Omental fat pad (tissue), 4 donors: ENCODE data around the gene BMPER. TPM values are rescaled to one million over a fixed set of nuclear protein-coding genes. Genes with fewer than 3 reads are reported as not detected.

Source experiments
- ATAC-seq: fragments of 150-250 bp; one replicate; pipeline ENCODE4 v1.9.1; 2016; ENCODE audit warnings: mild to moderate bottlenecking, moderate library complexity; ENCODE audit not compliant: low FRiP score
- DNase-seq: peaks from one replicate; pipeline ENCODE4 v3.0.0-alpha.2; 2019; ENCODE audit warnings: low spot score
- total RNA-seq, 4 donors: library from RNA; depleted of rRNA; stranded (reverse); fragments of >200 nt; gene quantifications; one replicate each; pipeline ENCODE4 v1.1.0, GENCODE V29; 2016
- TF ChIP-seq, protein P1 (sequence below), 3 donors: fragments of 450-650 bp; IDR thresholded peaks; one replicate each; pipeline ENCODE4 v1.5.1; 2016 to 2017; ENCODE audit warnings: antibody characterized with exemption in 3 of 3, mild to moderate bottlenecking in 3 of 3, moderate library complexity in 2 of 3

The BMPER gene
- total RNA-seq, 4 donors from 2014 or later = 5.4 to 32.5 (median 16.6) TPM

DNA sequence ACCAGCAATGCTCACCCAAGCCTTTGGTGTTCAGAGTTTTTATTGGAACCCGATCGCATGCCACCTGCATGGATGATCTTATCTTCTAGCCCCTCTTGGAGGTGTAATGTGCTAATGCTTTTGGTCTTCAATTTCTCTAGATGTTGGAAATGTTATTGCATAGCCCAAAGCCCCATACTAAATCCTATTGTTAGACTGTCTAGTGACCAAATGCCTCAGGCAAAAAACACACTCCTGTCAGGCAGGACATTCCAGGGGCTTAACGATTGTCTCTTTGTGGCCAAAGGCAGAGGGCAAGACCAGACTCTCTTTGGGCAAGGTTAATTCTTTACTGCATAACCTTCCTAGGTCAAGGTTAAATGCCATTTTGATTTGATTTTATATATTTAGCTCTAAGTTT, 187.9 kb downstream of the BMPER start:
- DNase-seq = no peak
- no peak for ATAC-seq
- TF ChIP-seq, protein P1, sequence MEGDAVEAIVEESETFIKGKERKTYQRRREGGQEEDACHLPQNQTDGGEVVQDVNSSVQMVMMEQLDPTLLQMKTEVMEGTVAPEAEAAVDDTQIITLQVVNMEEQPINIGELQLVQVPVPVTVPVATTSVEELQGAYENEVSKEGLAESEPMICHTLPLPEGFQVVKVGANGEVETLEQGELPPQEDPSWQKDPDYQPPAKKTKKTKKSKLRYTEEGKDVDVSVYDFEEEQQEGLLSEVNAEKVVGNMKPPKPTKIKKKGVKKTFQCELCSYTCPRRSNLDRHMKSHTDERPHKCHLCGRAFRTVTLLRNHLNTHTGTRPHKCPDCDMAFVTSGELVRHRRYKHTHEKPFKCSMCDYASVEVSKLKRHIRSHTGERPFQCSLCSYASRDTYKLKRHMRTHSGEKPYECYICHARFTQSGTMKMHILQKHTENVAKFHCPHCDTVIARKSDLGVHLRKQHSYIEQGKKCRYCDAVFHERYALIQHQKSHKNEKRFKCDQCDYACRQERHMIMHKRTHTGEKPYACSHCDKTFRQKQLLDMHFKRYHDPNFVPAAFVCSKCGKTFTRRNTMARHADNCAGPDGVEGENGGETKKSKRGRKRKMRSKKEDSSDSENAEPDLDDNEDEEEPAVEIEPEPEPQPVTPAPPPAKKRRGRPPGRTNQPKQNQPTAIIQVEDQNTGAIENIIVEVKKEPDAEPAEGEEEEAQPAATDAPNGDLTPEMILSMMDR (IDR thresholded peaks at IDR 0.05) = no peak

DNA sequence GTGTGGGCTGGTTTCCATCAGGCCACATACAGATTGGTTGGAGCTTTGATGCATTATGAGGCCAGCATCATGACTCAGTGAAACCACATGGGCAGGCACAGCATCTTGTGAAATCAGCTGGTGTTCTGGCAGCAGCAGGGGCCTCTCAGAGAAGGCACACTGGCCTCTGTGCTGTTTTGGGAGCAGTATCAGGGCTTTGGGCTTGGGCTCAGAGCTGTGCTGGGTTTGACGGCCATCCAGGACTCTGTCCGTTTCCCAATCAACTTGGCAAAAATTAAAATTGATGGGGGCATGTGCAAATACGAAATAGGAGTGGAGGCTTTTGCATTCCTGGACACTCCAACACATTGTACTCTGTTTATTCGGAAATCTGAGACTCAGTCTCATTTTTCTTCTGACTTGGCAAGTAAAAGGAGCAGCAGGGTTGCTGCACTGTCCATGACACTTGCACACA, 190.9 kb downstream of the BMPER start:
- TF ChIP-seq, protein P1 (IDR thresholded peaks at IDR 0.05) = no peak
- DNase-seq = peak; percentile 43

DNA sequence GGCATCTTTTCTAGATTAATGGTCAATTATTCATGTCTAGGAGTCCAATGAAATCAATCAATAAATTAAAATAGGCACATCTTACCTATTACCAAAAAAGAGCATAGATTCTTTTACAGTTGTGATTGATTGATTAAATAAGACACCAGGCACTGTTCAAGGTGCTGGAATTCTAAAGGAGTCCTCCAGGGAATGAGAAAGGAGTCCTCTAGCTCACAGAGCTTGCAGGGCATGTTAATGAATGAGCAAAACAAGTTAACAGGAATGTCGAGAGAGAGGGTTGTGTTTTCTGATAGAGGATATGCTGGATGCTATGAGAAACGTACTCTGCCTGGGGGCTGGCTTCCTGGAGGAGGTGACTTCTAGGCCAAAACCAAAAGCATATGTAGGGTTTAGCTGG, 191.4 kb downstream of the BMPER start:
- DNase-seq (no peak), ATAC-seq (no peak)
- TF ChIP-seq, protein P1 (IDR thresholded peaks at IDR 0.05) = no peak

More for the DNA sequence above, 190.9 kb downstream of the BMPER start:
- peak; percentile 94 for ATAC-seq

DNA sequence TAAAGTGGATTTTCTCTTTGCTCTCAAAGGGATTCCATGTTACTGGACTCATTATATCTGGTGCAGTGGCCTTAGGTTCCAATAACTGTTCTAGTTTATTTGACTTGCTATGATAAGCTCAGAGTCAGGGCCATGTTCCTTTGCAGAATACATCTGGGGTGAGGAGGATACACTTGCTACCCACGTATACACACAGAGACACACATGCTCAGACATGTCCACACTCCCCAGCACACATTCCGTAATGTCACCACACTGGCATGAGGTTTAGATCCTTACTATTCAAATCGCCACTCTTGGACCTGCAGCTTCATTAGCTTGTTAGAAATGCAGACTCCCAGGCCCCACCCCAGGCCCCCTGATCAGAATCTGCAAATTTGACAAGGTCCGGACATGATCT, 195.3 kb downstream of the BMPER start:
- DNase-seq (no peak), ATAC-seq (no peak)
- TF ChIP-seq, protein P1 (IDR thresholded peaks at IDR 0.05) = no peak

DNA sequence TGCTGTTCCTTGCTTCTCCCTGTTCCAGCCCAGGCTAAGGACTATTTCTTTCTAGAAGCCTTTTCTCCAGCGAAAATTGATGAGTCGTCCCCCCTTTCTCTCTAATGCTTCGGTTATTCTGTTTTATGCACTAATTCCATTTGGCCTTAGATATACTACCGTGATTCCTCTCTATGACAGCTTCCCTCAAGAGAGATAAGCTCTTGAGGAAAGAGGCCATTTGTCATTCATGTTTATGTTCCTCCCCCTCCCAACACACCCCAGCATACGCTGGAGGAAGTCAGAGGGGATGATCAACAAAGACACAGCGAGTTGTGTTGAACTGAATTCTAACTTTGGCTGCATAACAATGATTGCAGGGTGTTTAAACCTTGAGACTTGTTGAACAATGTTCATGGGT, 198.8 kb downstream of the BMPER start:
- TF ChIP-seq, protein P1 (IDR thresholded peaks at IDR 0.05) = no peak
- no peak for ATAC-seq
- no peak for DNase-seq

DNA sequence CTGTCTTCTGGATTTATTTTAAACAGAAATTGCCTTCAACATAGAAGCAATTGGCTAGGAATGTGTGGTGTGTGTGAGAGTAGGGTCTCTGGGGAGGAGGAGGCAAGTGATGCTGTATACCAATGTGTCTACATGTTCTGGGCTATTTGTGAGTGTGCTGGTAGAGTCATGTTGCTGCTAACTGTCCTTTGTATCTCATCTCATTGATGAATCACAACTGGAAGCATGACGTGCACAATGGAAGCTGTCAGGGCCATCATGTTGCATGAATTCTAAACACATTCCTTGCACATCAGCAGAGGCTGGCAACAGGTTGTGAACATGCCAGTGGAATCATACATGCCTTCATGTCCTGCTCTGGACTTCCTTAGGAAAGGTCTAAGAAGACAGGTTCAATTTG, 199.7 kb downstream of the BMPER start:
- TF ChIP-seq, protein P1 (IDR thresholded peaks at IDR 0.05) = no peak
- no peak for DNase-seq
- ATAC-seq = no peak

DNA sequence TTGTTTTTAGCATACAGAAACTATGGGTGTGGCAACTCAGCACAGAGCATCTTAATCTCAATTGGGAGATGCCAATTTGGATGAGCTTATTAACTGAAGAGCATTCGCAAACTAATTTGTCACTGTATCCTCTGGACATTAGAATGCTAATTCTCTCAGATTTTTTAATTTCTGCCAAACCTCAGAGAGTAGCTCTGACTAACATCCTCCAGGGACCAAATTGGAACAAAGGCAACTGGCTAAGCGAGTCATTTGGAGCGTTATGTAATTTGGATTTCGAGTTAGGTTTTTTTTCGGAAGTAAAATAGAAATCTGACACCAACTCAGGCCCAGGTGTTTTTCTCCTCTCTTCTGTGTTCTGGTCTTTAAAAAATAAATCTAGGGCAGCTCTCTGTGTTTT, 201.9 kb downstream of the BMPER start:
- DNase-seq (no peak), ATAC-seq (no peak)
- TF ChIP-seq, protein P1 (IDR thresholded peaks at IDR 0.05) = no peak
